HG03354 (cell line): ENCODE data around the gene RAP1GAP2.
"Not testable (repeated sequence)": the region's sequence is repeated elsewhere in the genome, so short reads cannot be mapped to it uniquely, and the experiment has no call there.

Experiments
- ATAC-seq: cut with Tn5 transposase; IDR thresholded peaks from one replicate; pipeline ENCODE4 v1.9.1; 2021; ENCODE audit warnings: mild to moderate bottlenecking; ENCODE audit not compliant: unreplicated experiment, poor library complexity, severe bottlenecking

Gene RAP1GAP2

DNA sequence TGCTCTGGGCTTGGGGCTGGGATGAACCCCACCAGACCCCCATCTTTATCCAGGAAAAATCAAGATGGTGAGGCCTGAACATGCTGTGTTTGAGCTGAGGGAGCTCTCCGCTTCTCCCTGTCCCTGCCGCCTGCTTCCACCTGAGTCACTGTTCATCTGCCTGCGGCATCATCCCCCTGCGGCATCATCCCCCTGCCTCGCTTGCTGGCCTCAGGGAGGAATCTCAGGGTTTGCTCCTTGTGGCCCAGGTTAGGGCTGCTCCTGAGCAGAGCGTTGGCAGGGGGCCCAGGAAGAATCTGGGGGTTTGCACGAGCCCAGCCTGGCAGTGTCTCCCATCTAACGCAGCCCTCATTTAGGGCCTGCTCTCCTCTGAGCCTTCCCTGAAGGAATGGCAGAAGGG, 11.4 kb upstream of the RAP1GAP2 start:
- no peak for ATAC-seq

DNA sequence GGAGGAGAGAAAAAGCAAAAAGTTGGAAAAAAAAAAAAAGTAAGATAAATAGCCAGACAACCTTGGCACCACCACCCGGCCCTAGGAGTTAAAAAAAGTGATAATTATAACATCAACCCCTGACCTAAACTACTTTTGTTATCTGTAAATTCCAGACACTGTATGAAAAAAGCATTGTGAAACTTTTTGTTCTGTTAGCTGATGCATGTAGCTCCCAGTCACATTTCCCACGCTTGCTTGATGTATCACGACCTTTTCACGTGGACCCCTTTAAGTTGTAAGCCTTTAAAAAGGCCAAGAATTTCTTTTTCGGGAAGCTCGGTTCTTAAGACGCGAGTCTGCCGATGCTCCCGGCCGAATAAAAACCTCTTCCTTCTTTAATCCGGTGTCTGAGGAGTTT, 10.9 kb upstream of the RAP1GAP2 start:
- not testable (repeated sequence) for ATAC-seq

DNA sequence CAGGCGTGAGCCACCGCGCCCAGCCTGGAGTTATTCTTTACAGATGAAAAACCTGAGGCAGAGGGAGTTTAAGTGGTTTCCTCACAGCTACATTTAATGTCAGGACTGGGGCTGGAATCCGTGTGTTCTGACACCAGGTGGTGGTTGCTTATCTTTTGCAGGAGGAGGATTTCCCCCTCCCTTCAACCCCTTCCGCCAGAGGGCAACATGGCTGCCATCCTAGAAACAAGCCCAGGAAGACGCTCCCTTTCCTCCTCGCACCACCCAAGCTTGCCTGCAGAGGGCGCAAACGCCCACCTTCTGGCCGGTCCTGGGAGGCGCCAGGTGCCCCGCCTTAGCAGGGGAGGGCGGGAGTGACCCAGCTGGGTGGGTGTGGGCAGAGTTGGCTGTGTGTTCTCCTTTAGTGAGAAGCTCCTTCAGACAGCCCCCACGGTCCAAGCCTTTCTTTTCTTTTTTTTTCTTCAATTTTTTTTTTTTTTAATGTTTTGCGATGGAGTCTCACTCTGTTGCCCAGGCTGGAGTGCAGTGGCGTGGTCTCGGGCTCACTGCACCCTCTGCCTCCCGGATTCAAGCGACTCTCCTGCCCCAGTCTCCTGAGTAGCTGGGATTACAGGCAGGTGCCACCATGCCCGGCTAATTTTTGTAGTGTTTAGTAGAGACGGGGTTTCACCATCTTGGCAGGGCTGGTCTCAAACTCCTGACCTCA, 9.9 kb upstream of the RAP1GAP2 start:
- ATAC-seq = peak; percentile 75

DNA sequence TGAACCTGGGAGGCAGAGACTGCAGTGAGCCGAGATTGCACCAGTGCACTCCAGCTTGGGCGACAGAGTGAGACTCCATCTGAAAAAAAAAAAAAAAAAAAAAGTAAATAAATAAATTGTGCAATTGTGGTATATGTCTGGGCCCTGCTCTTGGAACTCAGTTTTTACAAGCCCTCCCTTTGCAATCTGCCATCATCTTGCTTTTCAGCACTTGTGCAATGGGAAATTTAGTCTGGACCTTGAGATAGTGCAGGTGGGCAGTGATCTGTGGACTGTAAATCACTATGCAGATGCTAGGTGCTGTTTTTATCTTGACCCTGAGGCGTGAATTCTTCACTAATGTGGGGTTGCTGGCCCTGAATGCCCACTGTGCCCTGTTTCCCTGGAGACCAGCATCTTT, 6.5 kb upstream of the RAP1GAP2 start:
- no peak for ATAC-seq

GRCh38 chr17:2792366-2793169, 3.7 kb upstream of the RAP1GAP2 start:
- ATAC-seq = no peak

DNA sequence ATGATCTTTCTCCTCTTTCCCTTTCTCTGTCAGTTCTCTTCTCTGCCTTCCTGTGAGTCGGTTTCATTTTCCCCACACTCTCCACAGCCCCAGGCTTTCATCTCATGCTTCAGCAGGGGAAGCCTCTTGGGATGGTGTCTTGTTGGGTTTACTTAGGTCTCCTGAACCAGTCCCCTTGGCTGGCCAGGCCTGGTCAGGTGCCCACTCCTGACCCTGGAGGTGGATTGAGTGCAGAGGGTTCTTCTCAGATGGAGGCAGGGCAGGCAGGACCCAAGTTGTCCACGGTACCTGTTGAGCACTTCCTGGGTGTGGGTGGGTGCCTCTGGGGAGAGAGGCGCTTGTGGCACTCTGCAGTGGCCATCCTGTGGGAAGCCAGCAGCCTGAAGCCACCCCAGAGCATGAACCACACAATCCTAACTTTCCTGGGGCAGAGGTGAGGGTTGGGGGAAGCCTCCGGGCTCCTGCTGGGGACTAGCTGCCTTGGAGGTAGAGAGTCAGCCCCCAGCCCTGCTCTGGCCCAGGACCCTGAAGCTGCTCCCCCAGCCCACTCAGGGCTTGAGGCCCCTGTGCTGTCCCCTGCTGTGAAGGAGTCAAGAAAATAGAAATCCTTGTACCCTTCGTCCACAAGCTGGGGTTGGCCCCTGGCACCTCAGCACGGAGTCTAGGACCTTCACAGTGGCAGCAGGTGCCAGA, 2.0 kb upstream of the RAP1GAP2 start:
- ATAC-seq = no peak

- no peak for ATAC-seq
Measured at GRCh38 chr17:2795441-2796163, 636 bp upstream of the RAP1GAP2 start.

DNA sequence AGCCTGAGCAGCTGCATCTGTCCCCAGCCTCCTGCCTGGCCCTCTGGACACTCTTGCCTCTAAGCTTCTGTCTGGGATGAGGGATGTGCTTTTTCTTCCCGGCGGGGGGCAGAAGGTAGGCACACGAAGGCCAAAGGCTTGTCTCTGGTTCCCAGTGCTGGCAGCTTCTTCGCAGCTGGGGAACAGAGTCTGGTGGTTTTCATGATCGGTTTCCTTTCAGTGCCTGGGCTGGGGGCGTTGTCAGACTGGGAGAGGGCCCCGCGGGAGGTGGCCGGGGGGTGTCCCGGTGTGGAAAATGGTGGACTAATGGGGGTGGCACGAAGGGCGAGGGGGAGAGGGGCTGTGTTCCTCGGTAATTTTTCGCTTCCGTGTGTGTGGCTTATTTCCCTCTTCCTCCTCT, 988 bp downstream of the RAP1GAP2 start:
- ATAC-seq = no peak

DNA sequence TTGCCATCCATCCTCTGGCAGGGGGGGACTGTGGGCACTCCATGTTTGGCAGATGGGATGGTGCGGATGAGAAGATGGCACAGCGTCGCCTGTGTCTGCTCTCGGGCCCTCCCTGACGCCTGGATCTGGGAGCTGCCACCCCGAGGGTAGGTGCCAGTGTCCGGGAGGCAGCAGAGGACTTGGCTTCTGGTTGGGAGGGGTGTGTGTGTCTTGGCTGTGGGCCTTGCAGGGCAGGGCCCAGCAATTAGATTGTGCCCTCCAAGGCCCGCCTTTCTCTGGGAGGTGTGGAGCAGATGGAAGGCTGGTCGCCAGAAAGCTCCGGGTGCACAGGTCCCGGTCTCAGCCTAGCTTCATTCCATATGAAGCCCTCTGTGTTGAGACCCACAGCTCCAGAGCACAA, 1.4 kb downstream of the RAP1GAP2 start:
- no peak for ATAC-seq

GRCh38 chr17:2798188-2798587, 1.9 kb downstream of the RAP1GAP2 start:
- no peak for ATAC-seq

- ATAC-seq = no peak
Measured at GRCh38 chr17:2798678-2799077, 2.4 kb downstream of the RAP1GAP2 start.

DNA sequence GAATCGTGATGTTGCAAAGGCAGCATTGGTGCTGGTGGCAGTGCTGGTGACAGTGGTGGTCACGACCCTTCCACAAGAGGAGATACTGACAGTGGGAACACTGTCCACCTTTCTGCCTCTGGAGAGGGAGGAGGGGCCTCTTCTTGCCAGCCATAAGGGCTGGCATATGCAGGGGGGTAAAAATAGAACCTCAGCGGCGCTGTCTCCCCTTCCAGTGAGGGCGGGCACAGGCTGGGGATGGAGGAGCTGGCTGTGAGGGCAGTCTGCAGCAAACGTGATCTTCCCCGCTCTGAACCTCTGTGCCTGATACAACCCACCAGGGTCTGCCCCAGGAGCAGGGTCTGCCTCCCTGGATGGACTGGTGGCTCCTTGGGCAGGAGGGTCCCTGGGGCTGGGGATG, 3.4 kb downstream of the RAP1GAP2 start:
- no peak for ATAC-seq

DNA sequence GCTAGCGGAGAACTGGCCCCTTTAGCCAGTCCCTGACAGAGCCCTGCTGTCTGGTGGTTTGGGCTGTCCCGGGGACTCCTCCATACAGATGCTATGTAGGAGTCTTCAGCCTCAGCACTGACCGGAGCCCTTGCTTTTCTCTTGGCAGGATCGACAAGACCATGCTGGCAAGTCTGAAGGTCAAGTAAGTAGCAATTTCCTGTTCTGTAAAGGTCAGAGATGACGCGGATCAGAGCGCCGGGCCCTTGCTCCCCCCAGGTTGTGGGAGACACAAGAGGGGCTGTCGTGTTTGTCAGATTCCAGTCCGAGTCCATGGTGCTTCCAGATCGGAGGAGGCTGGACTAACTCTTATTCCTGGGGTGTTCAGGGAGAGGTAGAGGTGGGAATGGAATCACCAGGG, 4.1 kb downstream of the RAP1GAP2 start:
- ATAC-seq = no peak

DNA sequence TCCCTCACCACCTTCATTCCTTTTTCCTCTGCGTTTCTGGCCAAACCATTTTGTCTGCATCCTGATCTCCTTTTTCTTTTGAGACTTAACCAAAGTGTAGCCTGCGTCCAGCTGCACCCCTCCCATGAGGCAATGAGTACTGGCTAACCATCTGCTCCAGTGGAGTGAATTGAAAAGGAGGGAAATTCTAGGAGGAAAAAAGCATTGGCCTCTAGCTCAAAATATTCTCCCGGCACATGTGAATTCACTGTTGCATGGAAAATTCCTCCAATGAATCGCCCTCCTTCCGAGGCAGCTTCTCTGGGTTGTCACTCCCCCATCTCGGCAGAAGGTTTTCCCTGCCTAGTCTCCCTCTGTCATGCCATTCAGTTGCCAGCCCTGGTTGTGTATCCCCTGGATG, 5.6 kb downstream of the RAP1GAP2 start:
- no peak for ATAC-seq

GRCh38 chr17:2802574-2802973, 6.3 kb downstream of the RAP1GAP2 start:
- ATAC-seq = no peak

- ATAC-seq = no peak
Measured at GRCh38 chr17:2803386-2803785, 7.1 kb downstream of the RAP1GAP2 start.

DNA sequence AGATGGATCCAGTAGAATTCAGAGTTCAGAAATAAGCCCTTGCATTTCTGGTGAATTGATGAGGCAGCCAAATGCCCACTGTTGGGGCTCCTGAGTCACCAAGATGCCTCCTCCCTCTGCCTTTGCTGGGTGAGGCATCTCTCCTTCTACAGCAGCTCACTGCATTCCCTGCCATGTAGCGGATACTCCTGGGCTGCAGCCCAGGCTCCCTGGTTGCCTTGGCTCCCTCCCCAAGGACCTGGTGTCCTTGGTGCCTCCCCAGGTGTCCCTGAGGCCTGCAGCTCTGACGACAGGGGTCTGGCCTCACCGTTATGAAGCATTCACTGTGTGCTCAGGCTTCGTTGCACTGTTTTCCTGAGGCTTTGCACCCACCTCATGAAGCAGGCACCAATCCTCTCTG, 7.7 kb downstream of the RAP1GAP2 start:
- ATAC-seq = no peak

GRCh38 chr17:2804912-2805311, 8.7 kb downstream of the RAP1GAP2 start:
- no peak for ATAC-seq

- no peak for ATAC-seq
Measured at GRCh38 chr17:2805961-2806360, 9.7 kb downstream of the RAP1GAP2 start.
